WERI-Rb-1 (cell line): ENCODE measurements around the gene CFAP69.

ENCODE experiments used
- DNase-seq: peaks from one replicate; pipeline ENCODE4 v3.0.0-alpha.2; 2020
- H3K27ac ChIP-seq: fragments of 250-450 bp; sonication (Bioruptor Pico); 2 replicates; pipeline ENCODE4 v1.5.1; 2020; ENCODE audit warnings: mild to moderate bottlenecking, moderate library complexity
- H3K27me3 ChIP-seq: fragments of 250-450 bp; sonication (Bioruptor Pico); 2 replicates; pipeline ENCODE4 v1.5.1; 2021; ENCODE audit warnings: mild to moderate bottlenecking, low read depth, moderate library complexity; ENCODE audit not compliant: insufficient read depth, severe bottlenecking
- H3K36me3 ChIP-seq: fragments of 250-450 bp; sonication (Bioruptor Pico); 2 replicates; pipeline ENCODE4 v1.5.1; 2020; ENCODE audit warnings: mild to moderate bottlenecking, moderate library complexity
- H3K4me3 ChIP-seq: 2 replicates; pipeline ENCODE4 v1.5.1; 2011; ENCODE audit warnings: low read depth, mild to moderate bottlenecking, control low read depth, low read length
- H3K9me3 ChIP-seq: fragments of 250-450 bp; sonication (Bioruptor Pico); 2 replicates; pipeline ENCODE4 v1.5.1; 2021; ENCODE audit warnings: mild to moderate bottlenecking, moderate library complexity; ENCODE audit not compliant: severe bottlenecking
- TF ChIP-seq, protein P1 (sequence below): IDR thresholded peaks from 2 replicates; pipeline ENCODE4 v1.5.1; 2011; ENCODE audit warnings: low read depth, mild to moderate bottlenecking, control low read depth, inconsistent platforms, low read length

CFAP69 gene

DNA sequence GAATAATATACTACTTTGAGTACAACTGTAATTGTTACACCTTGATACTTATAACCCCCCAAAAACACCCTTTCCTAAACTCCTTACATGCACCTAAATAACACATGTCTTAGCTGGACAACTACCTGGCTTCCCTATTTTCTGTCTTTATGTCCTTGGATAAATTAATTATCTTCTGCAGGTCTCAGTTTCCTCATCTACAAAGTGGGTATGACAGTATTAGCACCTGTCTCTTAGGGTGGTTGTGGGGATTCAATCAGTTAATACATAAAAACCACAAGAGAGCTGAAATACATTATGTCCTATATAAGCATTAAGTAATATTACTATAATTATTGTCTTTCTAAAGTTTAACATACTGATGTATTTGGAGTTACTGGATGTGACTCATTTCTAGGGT, 22.6 kb upstream of the CFAP69 start:
- TF ChIP-seq, protein P1, sequence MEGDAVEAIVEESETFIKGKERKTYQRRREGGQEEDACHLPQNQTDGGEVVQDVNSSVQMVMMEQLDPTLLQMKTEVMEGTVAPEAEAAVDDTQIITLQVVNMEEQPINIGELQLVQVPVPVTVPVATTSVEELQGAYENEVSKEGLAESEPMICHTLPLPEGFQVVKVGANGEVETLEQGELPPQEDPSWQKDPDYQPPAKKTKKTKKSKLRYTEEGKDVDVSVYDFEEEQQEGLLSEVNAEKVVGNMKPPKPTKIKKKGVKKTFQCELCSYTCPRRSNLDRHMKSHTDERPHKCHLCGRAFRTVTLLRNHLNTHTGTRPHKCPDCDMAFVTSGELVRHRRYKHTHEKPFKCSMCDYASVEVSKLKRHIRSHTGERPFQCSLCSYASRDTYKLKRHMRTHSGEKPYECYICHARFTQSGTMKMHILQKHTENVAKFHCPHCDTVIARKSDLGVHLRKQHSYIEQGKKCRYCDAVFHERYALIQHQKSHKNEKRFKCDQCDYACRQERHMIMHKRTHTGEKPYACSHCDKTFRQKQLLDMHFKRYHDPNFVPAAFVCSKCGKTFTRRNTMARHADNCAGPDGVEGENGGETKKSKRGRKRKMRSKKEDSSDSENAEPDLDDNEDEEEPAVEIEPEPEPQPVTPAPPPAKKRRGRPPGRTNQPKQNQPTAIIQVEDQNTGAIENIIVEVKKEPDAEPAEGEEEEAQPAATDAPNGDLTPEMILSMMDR: no peak
- no peak overlapping the region for H3K27ac ChIP-seq

DNA sequence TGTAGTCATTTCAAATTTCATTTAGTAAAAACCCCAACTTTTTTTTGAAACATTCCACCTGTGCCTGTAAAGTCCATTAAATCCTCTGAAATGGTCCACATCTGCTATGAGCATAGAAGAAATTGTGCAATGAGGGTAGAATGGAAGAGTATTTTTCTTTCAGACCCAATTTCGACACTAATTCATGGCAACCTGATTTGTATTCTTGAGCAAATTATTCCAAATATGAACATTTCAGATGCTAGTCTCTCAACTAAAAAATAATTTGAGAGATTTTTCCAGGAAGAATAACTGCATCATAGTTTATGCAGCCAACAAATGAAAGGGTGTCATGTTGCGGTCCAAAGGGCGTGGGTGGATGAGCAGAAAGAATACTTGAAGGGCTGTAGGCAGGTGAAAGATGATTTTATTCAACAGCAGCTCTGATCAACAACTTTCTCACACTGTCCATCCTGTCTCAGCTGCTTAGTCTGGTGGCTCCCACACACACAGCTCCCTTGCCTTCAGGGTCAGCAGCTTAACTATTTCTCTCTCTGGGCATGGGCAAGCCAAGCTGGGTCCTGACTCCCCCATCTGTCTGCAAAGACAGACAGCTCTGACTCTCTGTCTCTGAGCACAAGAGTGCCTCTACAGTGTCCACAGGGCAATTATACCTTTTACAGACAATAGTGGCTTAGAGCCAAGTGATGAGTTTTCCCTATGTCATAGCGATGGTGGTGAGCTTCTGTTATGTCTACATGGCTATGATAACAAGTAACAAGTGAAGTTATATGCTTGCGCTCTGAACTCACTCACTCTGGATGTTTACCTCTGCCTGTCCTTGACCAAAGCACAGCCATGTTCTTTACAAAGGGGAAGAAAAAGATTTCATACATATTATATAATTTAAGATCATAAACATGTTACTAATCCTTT, 21.9 kb upstream of the CFAP69 start:
- H3K27ac ChIP-seq: no peak overlapping the region
- H3K27me3 ChIP-seq: no peaks in the 10 kb centered on the region
- H3K36me3 ChIP-seq: no peaks in the 10 kb centered on the region
- no peaks in the 10 kb centered on the region for H3K9me3 ChIP-seq
- no peak for DNase-seq
- no peak overlapping the region for H3K4me3 ChIP-seq
- TF ChIP-seq, protein P1: no peak

More for the DNA sequence above, 22.6 kb upstream of the CFAP69 start:
- Histone ChIP-seq H3K27me3 (no peaks in the 10 kb centered on the region), H3K9me3 (no peaks in the 10 kb centered on the region), H3K36me3 (no peaks in the 10 kb centered on the region), H3K4me3 (no peak overlapping the region)
- DNase-seq: no peak

DNA sequence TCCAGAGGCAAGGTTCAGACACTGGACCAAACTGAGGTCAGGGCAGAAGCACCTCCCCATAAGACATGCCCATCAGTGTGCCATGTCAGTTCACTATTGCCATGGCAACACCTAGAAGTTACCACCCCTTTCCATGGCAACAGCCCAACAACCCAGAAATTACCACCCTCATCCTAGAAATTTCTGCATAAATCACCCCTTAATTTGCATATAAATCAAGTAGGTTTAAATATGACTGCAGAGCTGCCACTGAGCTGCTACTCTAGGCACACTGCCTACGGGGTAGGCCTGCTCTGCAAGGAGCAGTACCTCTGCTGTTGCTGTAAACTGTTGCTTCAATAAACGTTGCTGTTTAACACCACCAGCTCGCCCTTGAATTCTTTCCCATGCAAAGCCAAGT, 20.8 kb upstream of the CFAP69 start:
- no peak for DNase-seq
- TF ChIP-seq, protein P1: no peak
- H3K4me3 ChIP-seq: no peak overlapping the region
- no peak overlapping the region for H3K27ac ChIP-seq
- no peaks in the 10 kb centered on the region for H3K27me3 ChIP-seq
- H3K9me3 ChIP-seq: no peaks in the 10 kb centered on the region
- no peaks in the 10 kb centered on the region for H3K36me3 ChIP-seq

DNA sequence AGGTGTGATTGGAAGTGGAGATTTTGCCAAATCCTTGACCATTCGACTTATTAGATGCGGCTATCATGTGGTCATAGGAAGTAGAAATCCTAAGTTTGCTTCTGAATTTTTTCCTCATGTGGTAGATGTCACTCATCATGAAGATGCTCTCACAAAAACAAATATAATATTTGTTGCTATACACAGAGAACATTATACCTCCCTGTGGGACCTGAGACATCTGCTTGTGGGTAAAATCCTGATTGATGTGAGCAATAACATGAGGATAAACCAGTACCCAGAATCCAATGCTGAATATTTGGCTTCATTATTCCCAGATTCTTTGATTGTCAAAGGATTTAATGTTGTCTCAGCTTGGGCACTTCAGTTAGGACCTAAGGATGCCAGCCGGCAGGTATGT, 19.8 kb upstream of the CFAP69 start:
- DNase-seq: no peak
- Histone ChIP-seq H3K9me3 (no peaks in the 10 kb centered on the region), H3K27me3 (no peaks in the 10 kb centered on the region), H3K4me3 (no peak overlapping the region), H3K36me3 (no peaks in the 10 kb centered on the region), H3K27ac (no peak overlapping the region)
- TF ChIP-seq, protein P1: no peak

DNA sequence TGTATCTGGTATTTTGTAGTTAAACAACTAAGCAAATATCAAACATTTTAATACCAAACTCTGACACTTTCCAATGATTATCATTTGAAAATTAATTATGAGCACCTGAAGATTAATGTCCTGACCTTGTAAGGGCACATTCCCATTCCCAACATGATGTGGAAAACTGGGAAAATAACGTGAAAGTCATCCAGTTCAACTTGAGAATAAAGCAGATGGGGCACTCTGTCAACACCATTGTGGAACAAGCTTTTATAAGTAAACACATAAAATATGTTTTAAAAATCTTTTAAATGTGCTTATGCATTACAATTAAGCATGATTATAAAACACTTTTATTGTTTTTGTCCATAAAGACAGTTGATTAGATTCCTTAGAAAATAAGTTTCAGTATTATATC, 19.4 kb upstream of the CFAP69 start:
- TF ChIP-seq, protein P1: no peak
- Histone ChIP-seq H3K27me3 (no peaks in the 10 kb centered on the region), H3K36me3 (no peaks in the 10 kb centered on the region), H3K27ac (no peak overlapping the region), H3K4me3 (no peak overlapping the region), H3K9me3 (no peaks in the 10 kb centered on the region)
- DNase-seq: no peak
